GM21737 (cell line): ENCODE measurements around the gene BRAT1.

ENCODE experiments used
- ATAC-seq: cut with Tn5 transposase; IDR thresholded peaks from one replicate; pipeline ENCODE4 v1.9.1; 2021; ENCODE audit warnings: mild to moderate bottlenecking, moderate library complexity; ENCODE audit not compliant: unreplicated experiment

BRAT1 gene

DNA sequence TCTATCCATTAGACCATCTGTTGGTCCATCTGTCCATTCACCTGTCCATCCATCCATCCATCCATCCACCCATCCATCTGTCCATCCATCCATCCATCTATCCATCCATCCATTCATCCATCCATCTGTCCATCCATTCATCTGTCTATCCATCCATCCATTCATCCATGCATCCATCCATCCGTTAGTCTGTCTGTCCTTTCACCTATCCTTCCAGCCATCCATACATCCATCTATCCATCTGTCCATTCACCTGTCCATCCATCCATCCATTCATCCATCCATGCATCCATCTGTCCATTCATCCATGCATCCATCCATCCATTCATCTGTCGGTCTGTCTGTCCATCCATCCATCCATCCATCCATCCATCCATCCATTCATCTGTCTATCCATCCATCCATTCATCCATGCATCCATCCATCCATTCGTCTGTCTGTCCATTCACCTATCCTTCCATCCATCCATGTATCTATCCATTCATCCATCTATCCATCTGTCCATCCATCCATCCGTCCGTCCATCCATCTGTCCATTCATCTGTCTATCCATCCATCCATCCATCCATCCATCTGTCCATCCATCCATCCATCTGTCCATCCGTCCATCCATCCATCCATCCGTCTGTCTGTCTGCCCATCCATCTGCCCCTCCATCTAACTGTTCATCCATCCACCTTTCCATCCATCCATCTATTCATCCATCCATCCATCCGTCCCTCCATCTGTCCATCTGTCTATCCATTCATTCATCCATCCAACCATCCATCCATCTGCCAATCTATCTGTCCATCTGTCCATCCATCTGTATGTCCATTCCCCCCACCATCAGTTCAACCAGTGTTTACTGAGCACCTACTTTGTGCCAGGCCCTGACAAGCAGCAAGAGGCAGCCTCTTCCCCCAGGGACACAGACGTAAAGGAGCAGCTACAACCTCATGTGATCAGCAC, 40.6 kb downstream of the BRAT1 start:
- no peak for ATAC-seq

DNA sequence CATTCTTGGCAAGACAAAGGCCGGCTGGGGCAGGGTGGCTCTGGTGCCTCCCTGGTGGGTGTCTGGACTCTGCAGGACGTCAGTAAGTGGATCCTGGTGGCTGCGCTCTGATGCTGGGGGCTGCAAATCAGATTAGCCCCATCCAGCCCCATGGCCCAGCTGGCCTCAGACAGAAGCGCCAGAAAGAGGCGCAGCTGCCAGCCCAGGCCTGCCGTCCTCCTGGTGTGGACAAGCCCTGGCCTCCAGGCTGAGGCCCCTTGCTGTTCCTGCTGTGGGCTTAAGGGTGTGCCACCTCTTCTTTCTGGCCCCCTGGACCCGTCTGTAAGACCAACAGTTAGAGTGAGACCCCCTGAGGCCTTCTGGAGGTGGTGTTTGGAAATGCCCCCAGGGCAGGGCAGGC, 41.6 kb downstream of the BRAT1 start:
- no peak for ATAC-seq

DNA sequence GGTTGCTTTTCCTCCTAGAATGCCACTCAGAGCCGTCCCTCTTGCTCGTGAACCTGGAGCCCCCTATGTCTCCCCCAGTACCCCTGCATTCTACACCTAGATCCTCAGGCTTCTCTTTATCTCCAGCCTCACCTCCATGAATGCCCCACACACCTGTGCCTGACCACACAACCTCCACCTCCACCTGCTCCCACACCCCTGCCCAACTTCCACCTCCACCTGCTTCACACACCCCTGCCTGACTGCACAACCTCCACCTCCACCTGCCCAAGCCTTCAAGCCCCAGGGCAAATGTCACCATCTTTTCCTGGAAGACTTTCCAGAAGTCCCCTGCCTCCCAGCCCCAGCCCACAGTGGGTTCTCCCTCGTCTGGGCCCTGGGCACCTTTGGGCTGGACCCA, 42.6 kb downstream of the BRAT1 start:
- no peak for ATAC-seq

DNA sequence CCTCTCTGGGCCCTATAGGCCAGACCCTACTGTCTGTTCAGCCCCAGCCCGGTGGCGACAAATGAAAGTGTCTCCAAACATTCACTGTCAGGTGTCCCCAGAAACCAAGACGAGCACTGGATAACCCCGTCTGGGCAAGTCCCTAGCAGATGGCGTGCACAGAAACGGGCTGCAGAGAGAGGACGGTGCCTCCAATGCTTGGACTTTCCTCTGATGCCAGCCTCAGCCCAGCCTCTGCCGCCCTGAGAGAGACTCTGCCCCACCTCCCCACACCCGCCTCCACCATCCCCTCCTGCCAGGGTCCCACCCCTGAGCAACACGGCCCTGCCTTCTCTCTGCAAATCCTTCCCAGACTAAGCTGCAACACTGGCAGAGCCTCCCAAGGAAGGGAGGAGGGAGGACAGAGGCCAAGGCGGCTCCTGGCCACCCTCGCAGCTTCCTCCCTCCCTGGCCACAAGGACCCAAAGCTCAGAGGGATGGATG, 43.1 kb downstream of the BRAT1 start:
- no peak for ATAC-seq

- no peak for ATAC-seq
These were observed 43.6 kb downstream of the BRAT1 start for GRCh38 chr7:2511769-2512168.

GRCh38 chr7:2510909-2511768, 44.2 kb downstream of the BRAT1 start:
- ATAC-seq, result no peak

GRCh38 chr7:2510130-2510776, 45.1 kb downstream of the BRAT1 start:
- ATAC-seq, result no peak

GRCh38 chr7:2509298-2509906, 45.9 kb downstream of the BRAT1 start:
- no peak for ATAC-seq

- ATAC-seq, result peak; percentile 55
These were observed 46.8 kb downstream of the BRAT1 start for GRCh38 chr7:2508327-2509215.

DNA sequence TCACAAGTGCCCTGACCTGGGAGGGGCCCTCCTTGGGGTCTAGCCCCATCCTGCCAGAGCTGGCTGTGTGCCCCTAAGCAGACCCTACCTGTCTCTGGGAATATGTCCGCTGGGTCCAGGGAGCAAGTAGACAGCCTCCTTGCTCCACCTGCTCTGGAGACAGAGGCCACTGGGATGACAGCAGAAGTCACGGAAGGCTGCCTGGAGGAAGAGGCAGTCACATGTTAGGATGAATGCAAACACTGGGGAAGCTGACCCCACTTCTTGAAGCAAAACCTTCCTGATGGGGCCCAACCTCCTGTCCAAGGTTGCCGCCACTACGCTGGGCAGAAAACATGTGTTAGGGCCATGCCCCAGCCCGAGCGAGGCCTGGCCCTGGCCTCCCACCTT, 47.4 kb downstream of the BRAT1 start:
- no peak for ATAC-seq

DNA sequence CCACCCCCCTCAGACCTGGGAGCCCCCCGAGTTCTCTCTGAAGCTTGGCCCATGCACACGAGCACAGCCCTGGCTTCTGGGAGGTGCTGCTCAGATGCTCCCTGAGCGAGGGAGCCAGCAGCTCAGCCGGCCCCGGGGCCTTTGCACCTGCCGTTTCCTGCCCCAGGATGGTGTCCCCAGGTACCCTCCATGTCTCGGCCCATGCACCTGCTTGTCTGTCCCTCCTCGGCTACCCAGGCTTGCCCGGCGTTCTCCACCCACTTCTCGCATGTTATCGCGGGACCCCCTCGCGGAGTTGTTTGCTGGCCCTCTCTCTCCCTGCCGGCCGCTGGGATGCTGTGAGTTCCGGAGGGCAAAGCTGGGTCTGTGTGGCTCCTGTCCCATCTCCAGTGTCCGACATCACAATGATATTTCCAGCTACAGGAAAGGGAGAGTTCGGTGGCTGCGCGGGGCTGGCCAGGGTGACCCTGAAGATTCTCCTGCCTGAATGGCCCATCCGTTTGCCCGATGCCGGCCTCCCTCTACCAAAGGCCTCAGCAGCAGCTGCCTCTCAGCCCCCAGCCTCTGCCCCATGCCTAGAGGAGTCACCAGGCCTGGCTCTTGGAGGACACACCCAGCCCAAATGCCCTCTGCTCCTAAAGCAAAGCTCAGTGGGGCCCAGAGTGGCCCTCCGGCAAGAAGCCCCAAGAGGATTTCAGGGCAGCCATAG, 48.0 kb downstream of the BRAT1 start:
- ATAC-seq, result no peak

GRCh38 chr7:2505401-2505800, 49.9 kb downstream of the BRAT1 start:
- no peak for ATAC-seq

DNA sequence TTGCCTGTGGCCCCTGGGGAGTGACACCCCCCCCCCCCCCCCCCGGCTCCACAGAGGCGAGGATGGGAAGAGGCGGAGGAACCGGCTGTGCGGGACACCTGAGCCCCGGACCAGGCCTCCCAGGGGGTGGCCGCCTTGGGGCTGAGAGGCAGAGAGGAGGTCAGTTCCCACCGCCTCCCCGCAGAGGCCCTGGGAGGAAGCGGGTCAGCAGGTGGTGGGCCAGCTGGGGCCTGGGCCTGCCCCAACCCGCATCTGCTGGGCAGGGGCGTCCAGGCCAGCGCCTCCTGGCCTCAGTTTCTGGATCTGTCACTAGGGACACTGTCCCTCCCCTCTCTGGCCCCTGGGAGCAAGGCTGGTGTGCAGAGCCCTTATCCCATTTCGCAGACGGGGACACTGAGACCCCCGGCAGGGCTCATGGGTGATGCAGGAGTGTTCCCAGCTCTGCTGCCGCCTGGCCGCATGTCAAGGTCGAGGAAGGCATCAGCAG, 50.4 kb downstream of the BRAT1 start:
- ATAC-seq, result no peak

GRCh38 chr7:2504128-2504888, 51.0 kb downstream of the BRAT1 start:
- ATAC-seq, result no peak

DNA sequence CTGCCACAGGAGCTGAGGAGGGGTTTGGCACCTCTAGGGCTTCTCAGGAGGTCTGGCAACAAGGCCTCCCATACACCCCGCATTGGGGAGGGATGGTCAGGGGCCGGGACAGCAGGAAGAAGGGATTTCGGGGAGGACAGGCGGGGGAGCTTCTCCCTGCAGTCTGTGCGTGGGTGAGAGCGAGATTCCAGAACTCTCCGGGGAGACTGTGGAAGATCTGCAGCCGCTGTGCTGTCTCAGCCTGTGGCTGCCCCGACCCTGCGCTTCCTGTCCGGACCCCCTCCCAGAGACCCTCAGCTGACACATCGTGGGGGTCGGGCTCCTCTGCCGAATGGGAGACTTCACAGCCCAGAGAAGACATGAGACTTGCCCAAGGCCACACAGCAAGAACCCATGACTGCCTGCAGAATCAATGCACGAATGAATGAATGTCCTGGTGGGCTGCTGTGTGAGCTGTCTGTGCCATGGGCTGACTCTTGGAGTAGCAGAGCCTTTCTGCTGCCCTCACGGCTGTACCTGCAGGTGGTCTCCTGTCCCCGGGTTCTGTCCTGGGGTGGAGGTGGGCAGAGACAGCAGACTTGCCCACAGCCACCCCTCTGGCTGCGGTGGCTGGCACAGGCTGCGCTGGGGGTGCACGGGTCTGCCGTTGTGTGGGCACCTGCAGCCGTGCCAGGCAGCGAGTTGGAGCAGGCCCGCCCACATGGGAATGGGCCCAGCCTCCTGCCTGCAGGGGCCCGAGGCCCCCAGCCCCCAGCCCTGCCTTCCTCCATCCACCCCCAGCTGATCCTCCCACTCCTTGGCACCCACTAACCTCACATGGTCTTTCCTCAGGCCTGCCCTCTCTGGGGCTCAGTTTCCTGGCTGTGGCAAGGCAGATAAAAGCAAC, 52.0 kb downstream of the BRAT1 start:
- no peak for ATAC-seq

GRCh38 chr7:2502647-2502966, 52.7 kb downstream of the BRAT1 start:
- ATAC-seq, result no peak

DNA sequence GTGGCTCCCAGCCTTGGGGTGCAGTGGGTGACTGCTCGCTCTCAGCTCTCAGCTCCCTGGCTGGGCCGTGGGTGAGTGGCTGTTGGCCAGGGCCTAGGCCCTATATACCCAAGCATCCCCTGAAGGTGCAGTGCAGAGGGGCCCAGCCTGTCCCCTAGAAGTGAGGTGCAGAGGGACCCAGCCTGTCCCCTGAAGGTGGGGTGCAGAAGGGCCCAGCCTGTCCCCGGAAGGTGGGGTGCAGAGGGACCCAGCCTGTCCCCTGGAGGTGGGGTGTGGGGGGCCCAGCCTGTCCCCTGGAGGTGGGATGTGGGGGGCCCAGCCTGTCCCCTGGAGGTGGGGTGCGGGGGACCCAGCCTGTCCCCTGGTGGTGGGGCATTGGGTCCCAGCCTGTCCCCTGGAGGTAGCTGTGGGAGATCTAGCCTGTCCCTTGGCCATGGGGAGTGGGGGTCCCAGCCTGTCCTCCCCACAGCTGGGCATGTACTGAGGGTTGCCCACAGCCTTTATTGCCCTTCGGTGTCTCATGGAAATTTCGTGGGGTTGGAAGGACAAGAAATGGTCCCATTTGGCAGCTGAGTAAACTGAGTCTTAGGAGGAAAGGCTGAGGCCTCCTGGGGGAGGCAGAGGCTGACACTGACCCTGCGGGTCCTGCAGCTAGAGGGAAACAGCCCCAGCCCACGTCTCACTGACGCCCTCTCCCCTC, 53.2 kb downstream of the BRAT1 start:
- ATAC-seq, result no peak
